K562 (cell line): Measurements from ENCODE around the gene RGS6. TPM values are rescaled to one million over a fixed set of nuclear protein-coding genes. Genes with fewer than 3 reads are reported as not detected.

Experiments used
- CAMTA2 ChIP-seq: fragments of 250-450 bp; sonication (Bioruptor Pico); conservative IDR thresholded peaks from 2 replicates; pipeline ENCODE4 v1.5.1; 2022
- HDAC6 ChIP-seq: IDR thresholded peaks from 2 replicates; pipeline ENCODE4 v1.6.1; 2012; ENCODE audit warnings: low read depth, mild to moderate bottlenecking, control low read depth, inconsistent platforms, low read length, moderate library complexity
- HOXB6 ChIP-seq: fragments of 250-450 bp; sonication (Bioruptor Pico); IDR thresholded peaks from 2 replicates; pipeline ENCODE4 v1.5.1; 2022; ENCODE audit warnings: mild to moderate bottlenecking, borderline replicate concordance
- ZEB2 ChIP-seq: fragments of 450-650 bp; IDR thresholded peaks from 2 replicates; pipeline ENCODE4 v1.6.1; 2016
- ZNF444 ChIP-seq: fragments of 250-450 bp; sonication (Bioruptor Pico); IDR thresholded peaks from 2 replicates; pipeline ENCODE4 v1.4.0; 2020; ENCODE audit warnings: mild to moderate bottlenecking, moderate library complexity
- polyA plus RNA-seq, 8 experiments: library from polyadenylated mRNA; depleted of rRNA in 4 of 8; stranded (reverse) in 5 of 8; unstranded in 3 of 8; fragments of >200 nt; fragmentation: Nextera tagmentation in 2 of 8; fragmentation: Illumina TruSeq in 1 of 8; extraction: Ambion mirVana in 2 of 8; extraction: Trizol in 1 of 8; gene quantifications; 2 replicates each; pipeline versions ENCODE4 v1.2.1 to v1.2.3, GENCODE V29; 2011 to 2014; ENCODE audit warnings: inconsistent platforms in 1 of 8, missing spikeins in 1 of 8
- total RNA-seq, 7 experiments: library from RNA; depleted of rRNA in 6 of 7; stranded (reverse); fragments of >200 nt in 6 of 7; fragmentation: Illumina TruSeq in 2 of 7; extraction: Trizol in 2 of 7; gene quantifications; 2 replicates each; pipeline versions ENCODE4 v1.2.1 to v1.2.3, GENCODE V29; 2011 to 2021; ENCODE audit warnings: low replicate concordance in 1 of 7
- TF ChIP-seq, protein P1 (sequence below), 2 experiments: fragments of 450-650 bp in 1 of 2; sonication (generic) in 1 of 2; formaldehyde crosslinking in 1 of 2; IDR thresholded peaks; 2 replicates each; pipeline versions ENCODE4 v1.7.1 to v1.9.0; 2016 to 2022; ENCODE audit warnings: inconsistent platforms in 1 of 2, mild to moderate bottlenecking in 1 of 2, missing genetic modification reagents in 1 of 2
- TF ChIP-seq, protein P2 (sequence below): sonication (generic); formaldehyde crosslinking; IDR thresholded peaks from 2 replicates; pipeline ENCODE4 v1.8.0; 2022; ENCODE audit warnings: mild to moderate bottlenecking, missing genetic modification reagents
- TF ChIP-seq, protein P3 (sequence below): fragments of 250-450 bp; sonication (Bioruptor Pico); IDR thresholded peaks from 2 replicates; pipeline ENCODE4 v1.9.0; 2021; ENCODE audit warnings: mild to moderate bottlenecking, inconsistent platforms
- TF ChIP-seq, protein P4 (sequence below): fragments of 450-650 bp; IDR thresholded peaks from 2 replicates; pipeline ENCODE4 v1.6.1; 2018; ENCODE audit warnings: mild to moderate bottlenecking, low read depth; ENCODE audit not compliant: partially characterized antibody

Gene RGS6
- total and polyA plus RNA-seq, 9 of the 15 experiments (the other 6 are each of a cell fraction or from before 2014, with no cell fraction given), result not detected

DNA sequence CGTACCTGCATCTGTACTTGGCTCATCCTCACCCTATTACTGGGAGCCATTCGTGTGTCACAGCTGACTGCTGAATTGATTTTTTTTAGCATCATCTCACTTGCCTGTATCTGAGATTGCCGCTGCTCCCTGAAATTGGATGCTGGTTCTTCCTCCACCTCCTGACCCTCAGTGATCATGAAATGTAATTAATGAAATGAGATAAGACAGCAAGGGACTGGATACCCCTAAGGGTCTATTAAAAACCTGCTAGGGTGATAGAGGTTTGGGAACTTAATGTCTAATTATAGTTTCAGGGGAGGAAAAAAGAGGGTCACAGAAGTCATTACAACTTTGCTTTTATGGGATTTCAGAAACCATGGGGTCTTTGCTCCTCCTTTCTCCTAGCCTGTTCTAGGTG is 551.1 kb downstream of the RGS6 start (continued):
- TF ChIP-seq HOXB6 (CRISPR knock-in tag), result no peak
- TF ChIP-seq, protein P1, sequence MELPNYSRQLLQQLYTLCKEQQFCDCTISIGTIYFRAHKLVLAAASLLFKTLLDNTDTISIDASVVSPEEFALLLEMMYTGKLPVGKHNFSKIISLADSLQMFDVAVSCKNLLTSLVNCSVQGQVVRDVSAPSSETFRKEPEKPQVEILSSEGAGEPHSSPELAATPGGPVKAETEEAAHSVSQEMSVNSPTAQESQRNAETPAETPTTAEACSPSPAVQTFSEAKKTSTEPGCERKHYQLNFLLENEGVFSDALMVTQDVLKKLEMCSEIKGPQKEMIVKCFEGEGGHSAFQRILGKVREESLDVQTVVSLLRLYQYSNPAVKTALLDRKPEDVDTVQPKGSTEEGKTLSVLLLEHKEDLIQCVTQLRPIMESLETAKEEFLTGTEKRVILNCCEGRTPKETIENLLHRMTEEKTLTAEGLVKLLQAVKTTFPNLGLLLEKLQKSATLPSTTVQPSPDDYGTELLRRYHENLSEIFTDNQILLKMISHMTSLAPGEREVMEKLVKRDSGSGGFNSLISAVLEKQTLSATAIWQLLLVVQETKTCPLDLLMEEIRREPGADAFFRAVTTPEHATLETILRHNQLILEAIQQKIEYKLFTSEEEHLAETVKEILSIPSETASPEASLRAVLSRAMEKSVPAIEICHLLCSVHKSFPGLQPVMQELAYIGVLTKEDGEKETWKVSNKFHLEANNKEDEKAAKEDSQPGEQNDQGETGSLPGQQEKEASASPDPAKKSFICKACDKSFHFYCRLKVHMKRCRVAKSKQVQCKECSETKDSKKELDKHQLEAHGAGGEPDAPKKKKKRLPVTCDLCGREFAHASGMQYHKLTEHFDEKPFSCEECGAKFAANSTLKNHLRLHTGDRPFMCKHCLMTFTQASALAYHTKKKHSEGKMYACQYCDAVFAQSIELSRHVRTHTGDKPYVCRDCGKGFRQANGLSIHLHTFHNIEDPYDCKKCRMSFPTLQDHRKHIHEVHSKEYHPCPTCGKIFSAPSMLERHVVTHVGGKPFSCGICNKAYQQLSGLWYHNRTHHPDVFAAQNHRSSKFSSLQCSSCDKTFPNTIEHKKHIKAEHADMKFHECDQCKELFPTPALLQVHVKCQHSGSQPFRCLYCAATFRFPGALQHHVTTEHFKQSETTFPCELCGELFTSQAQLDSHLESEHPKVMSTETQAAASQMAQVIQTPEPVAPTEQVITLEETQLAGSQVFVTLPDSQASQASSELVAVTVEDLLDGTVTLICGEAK (IDR thresholded peaks at IDR 0.05), result no peak
- TF ChIP-seq, protein P1 (CRISPR knock-in tag; IDR thresholded peaks at IDR 0.05), result no peak
- TF ChIP-seq ZNF444 (CRISPR knock-in tag), result no peak
- TF ChIP-seq, protein P2, sequence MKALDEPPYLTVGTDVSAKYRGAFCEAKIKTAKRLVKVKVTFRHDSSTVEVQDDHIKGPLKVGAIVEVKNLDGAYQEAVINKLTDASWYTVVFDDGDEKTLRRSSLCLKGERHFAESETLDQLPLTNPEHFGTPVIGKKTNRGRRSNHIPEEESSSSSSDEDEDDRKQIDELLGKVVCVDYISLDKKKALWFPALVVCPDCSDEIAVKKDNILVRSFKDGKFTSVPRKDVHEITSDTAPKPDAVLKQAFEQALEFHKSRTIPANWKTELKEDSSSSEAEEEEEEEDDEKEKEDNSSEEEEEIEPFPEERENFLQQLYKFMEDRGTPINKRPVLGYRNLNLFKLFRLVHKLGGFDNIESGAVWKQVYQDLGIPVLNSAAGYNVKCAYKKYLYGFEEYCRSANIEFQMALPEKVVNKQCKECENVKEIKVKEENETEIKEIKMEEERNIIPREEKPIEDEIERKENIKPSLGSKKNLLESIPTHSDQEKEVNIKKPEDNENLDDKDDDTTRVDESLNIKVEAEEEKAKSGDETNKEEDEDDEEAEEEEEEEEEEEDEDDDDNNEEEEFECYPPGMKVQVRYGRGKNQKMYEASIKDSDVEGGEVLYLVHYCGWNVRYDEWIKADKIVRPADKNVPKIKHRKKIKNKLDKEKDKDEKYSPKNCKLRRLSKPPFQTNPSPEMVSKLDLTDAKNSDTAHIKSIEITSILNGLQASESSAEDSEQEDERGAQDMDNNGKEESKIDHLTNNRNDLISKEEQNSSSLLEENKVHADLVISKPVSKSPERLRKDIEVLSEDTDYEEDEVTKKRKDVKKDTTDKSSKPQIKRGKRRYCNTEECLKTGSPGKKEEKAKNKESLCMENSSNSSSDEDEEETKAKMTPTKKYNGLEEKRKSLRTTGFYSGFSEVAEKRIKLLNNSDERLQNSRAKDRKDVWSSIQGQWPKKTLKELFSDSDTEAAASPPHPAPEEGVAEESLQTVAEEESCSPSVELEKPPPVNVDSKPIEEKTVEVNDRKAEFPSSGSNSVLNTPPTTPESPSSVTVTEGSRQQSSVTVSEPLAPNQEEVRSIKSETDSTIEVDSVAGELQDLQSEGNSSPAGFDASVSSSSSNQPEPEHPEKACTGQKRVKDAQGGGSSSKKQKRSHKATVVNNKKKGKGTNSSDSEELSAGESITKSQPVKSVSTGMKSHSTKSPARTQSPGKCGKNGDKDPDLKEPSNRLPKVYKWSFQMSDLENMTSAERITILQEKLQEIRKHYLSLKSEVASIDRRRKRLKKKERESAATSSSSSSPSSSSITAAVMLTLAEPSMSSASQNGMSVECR (CRISPR knock-in tag), result no peak
- TF ChIP-seq, protein P3, sequence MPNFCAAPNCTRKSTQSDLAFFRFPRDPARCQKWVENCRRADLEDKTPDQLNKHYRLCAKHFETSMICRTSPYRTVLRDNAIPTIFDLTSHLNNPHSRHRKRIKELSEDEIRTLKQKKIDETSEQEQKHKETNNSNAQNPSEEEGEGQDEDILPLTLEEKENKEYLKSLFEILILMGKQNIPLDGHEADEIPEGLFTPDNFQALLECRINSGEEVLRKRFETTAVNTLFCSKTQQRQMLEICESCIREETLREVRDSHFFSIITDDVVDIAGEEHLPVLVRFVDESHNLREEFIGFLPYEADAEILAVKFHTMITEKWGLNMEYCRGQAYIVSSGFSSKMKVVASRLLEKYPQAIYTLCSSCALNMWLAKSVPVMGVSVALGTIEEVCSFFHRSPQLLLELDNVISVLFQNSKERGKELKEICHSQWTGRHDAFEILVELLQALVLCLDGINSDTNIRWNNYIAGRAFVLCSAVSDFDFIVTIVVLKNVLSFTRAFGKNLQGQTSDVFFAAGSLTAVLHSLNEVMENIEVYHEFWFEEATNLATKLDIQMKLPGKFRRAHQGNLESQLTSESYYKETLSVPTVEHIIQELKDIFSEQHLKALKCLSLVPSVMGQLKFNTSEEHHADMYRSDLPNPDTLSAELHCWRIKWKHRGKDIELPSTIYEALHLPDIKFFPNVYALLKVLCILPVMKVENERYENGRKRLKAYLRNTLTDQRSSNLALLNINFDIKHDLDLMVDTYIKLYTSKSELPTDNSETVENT, result no peak
- TF ChIP-seq CAMTA2, result no peak
- no peak for TF ChIP-seq HDAC6
- TF ChIP-seq, protein P4, sequence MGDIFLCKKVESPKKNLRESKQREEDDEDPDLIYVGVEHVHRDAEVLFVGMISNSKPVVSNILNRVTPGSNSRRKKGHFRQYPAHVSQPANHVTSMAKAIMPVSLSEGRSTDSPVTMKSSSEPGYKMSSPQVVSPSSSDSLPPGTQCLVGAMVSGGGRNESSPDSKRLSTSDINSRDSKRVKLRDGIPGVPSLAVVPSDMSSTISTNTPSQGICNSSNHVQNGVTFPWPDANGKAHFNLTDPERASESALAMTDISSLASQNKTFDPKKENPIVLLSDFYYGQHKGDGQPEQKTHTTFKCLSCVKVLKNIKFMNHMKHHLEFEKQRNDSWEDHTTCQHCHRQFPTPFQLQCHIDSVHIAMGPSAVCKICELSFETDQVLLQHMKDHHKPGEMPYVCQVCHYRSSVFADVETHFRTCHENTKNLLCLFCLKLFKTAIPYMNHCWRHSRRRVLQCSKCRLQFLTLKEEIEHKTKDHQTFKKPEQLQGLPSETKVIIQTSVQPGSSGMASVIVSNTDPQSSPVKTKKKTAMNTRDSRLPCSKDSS, result no peak
- TF ChIP-seq ZEB2, result no peak
